CMK (cell line): ENCODE results near the gene SCLT1.
"Not testable (repeated sequence)": the region's sequence is repeated elsewhere in the genome, so short reads cannot be mapped to it uniquely, and the experiment has no call there.

Source experiments
- DNase-seq: peaks from one replicate; pipeline ENCODE4 v3.0.0-alpha.2; 2010; ENCODE audit warnings: low read depth

The SCLT1 gene

GRCh38 chr4:129069537-129069936 lies 23.8 kb downstream of the SCLT1 start:
- not testable (repeated sequence) for DNase-seq

GRCh38 chr4:129064717-129065116 lies 28.6 kb downstream of the SCLT1 start:
- no peak for DNase-seq

DNA sequence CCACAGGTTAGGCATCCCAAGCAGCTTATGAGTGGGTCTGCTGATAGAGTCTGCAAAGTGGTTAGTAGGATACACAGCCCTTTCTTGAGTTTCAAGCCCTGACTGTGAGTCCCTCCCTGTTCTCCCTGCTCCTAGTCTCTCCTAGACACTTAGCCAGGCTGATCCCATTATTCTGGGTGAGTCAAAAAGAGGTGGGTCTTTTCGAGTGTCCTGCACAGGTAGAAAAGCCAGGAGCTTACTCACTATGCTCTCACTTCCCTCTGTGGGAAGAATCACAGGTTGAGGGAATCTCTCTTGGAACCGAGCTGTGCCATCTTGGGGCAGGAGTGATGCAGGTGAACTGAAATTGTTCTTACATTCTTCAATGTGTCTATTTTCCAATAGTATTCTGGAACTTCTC lies 29.7 kb downstream of the SCLT1 start:
- no peak for DNase-seq

GRCh38 chr4:129062580-129062979 lies 30.8 kb downstream of the SCLT1 start:
- no peak for DNase-seq

- DNase-seq: no peak
Observed at GRCh38 chr4:129059028-129059427, 34.3 kb downstream of the SCLT1 start.

DNA sequence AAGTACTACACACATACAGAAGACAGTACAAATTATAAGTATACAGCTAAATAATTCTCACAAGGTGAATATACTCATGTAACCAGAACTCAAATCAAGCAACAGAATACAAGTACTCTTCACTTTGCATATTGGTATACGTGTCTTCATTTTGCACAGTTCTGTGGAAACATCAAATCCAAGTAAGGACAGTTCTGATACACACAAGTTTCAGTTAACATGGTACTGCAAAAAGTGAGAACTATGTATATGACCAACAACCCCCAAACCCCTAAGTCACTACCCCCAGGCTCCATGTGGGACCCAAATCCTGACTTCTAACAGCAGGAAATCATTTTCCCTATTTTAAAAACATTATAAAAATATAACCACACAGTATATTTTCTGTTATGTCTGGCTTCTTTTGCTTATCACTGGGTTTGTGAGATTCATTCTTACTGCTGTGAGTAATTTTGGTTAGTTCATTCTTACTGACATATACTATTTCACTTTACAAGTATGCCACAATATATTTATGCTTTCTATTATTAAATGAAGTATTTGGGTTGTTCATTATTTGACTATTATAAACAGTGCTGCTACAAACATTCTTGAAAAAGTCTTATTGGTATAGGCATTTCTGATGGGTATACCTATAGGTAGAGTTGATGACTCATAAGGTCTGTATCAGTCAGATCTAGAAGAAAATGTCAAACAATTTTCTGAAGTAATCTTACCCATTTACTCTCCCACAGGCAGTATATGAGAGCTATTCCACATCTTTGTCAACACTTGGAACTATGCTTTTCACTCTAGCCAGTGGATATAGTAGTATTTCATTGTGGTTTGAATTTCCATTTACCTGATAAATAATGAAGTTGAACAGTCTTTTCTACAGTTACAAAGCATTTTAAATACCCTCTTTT lies 47.0 kb downstream of the SCLT1 start:
- DNase-seq: no peak

DNA sequence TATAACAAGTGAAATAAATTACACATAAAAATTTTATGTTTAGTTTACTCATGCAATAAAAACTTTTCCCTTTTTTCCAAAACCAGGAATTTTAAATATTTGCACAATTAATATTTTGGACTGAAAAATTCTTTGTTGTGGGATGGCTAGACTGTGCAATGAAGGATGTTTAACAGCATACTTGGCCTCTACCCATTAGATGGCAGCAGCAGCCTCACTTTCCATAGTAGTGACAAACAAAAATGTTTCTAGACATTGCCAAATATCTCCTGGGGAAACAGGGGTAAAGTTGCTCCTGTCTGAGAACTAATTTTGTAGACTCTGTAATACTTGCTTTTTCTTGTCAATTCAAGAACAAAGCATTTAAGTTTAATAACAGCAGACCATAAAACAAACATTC lies 49.8 kb downstream of the SCLT1 start:
- DNase-seq: no peak

- DNase-seq: no peak
Observed at GRCh38 chr4:129040471-129040870, 52.9 kb downstream of the SCLT1 start.

DNA sequence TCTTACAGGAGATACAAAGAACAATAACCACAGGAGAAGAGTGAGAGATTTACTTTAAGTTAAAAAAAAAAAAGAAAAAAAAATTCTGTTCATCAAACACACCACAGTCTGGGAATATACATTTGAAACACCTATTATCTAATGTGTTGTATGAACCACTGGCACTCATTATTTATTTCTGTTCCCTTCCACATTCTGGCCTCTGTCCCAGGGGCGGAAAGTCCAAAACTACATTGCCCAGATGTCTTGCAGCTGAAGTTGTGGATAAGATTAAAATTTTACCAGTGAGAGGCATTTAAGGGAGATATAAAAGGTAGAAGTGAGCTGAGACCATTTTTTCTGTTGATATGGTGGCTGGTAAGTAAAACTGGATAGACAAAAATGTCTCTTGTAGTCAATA lies 56.2 kb downstream of the SCLT1 start:
- no peak for DNase-seq

- DNase-seq: no peak
Observed at GRCh38 chr4:129014566-129015509, 78.5 kb downstream of the SCLT1 start.

DNA sequence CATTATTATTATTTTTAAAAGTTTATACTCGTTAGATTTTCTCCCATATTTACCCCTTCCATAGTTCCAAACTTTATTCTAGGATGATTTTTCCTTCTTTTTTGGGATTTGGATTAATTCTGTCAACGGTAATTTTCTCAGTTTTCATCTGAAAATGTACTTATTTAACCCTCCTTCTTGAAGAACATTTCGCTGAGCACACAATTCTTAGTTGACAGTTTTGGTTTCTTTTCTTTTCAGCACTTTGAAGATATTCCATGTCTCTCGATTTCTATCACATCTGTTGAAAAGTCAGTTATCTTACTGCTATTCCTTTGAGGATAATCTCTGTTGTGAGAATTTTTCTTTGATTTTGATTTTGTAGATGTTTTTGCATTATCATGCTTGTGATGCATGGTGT lies 85.2 kb downstream of the SCLT1 start:
- DNase-seq: no peak

GRCh38 chr4:128986908-128987307 lies 106.4 kb downstream of the SCLT1 start:
- no peak for DNase-seq

GRCh38 chr4:128986019-128986418 lies 107.3 kb downstream of the SCLT1 start:
- DNase-seq: no peak

DNA sequence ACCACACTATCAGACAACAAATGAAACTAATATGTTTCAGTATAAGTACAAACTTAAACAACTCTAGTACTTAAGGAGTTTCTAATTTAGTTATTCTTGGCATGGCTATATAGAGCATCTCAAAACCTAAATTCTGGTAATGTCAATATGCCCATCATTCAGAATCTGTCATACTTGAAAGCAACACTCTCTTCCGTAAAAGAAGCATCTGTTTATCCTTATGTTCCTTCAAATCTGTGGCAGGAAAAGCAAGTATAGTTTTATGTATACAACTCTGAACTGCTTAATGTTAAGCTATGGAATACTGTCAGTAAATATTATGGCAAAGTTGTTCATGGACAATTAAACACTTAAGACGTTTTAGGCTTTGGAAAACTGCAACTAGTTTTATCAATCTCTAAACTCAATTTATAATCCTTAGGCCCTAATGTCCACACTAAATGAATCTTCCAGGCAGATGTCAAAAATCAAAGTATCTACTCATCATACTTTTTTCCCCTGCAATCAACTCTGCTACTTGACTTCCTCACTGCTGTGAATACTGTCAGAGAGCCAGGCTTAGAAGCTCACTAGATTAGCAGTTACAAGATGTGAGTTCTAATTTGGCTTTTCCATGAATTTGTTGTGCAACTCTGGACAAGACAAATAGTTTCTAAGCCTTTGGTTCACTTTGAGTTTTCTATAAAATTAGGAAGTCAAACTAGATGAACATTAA lies 109.4 kb downstream of the SCLT1 start:
- no peak for DNase-seq

- DNase-seq: no peak
Observed at GRCh38 chr4:128981377-128981776, 112.0 kb downstream of the SCLT1 start.

GRCh38 chr4:128980816-128981326 lies 112.5 kb downstream of the SCLT1 start:
- DNase-seq: no peak

DNA sequence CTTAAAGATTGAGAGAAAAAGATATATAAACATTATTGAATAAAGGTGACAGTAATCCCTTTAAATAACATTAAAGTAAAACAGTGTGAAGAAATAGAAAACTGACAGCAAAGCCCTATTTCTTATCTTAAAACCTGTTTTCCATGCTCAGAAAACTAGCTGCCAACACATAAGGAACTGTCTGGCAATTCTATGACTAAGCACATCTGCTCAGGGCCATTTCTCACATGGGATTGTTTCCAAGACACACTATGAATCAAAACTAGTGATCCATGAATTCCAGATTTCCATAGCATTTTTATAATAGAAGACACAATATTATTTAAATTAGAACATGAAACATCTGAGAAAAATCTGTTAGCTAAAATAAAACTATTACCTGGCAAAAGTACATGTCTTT lies 113.4 kb downstream of the SCLT1 start:
- no peak for DNase-seq

- no peak for DNase-seq
Observed at GRCh38 chr4:128978985-128979384, 114.4 kb downstream of the SCLT1 start.

DNA sequence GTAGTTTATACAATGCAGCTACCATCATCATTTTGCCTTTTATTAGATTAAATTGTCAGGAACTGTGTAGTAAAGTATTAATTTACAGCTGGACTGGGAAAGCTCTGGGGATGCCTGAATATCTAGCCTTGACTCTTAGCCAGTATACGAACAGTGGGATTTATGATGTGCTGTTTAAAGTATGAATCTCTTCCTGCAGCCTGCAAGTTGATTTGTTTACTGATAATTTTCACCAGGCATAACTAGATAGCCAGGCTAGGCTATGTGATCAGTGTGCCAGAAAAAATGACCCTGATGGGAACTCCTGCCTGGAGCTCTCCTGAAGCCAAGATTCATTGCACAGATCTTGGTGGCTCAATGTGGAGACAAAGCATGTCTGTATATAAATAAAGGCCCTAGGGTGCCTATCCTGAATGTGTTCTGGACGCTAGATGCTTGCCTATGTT lies 119.2 kb downstream of the SCLT1 start:
- no peak for DNase-seq

DNA sequence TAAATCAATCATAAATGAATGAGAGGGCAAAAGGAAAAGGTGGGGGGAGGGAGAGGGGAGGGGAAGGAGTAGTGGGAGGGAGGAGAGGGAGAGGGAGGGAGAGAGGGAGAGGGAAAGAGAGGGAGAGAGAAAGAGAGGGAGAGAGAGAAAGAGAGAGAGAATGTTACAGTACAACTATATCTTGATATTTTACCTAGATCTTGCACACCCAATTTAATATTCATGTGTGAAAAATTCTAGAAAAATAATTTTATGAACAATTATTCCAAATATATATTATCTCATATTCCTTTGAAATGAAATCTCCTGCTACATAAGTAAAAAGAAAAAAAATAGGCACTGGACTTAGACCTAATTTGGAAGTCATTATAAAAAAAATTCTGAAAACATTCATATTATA lies 120.0 kb downstream of the SCLT1 start:
- no peak for DNase-seq

- DNase-seq: no peak
Observed at GRCh38 chr4:128961405-128961804, 131.9 kb downstream of the SCLT1 start.

GRCh38 chr4:128958194-128958593 lies 135.1 kb downstream of the SCLT1 start:
- DNase-seq: no peak
